Measurements from ENCODE around the gene UQCC2. TPM values are rescaled to one million over a fixed set of nuclear protein-coding genes. Genes with fewer than 3 reads are reported as not detected.

Gene UQCC2
- polyA plus RNA-seq, 1 of the 3 experiments (the other 2 are of a cell fraction), result 59.0 TPM

DNA sequence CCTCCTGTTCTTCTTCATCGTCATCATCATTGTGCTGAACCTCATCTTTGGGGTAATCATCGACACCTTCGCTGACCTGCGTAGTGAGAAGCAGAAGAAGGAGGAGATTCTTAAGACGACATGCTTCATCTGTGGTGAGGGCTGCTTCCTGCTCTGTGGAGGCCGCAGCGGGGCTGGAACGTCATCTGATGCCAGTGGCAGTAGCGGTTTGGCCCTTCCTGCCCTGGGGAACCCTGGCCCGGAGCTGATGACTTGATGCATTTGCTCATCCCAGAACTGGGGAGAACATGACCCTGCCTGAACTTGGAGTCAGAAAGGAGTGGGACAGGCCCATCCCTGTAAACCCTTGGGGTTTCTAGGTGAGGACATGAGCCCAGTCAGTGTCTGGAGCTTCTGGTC, 18.7 kb downstream of the UQCC2 start:
- no peak for DNase-seq
- H3K4me2 ChIP-seq, result no peak overlapping the region
- H3K9me3 ChIP-seq, result no peaks in the 10 kb centered on the region
- H3K9me2 ChIP-seq, result no peaks in the 10 kb centered on the region
- peaks cover 5 to 10% of the 10 kb centered on the region in 2 experiments for H3K36me3 ChIP-seq (replicated peaks in 1 of 2; ENCODE audit: control insufficient read depth in 1 of 2, insufficient read depth in 2 of 2, low read length in 1 of 2)
- WGBS (ENCODE audit: low lambda C conversion rate), result 95% methylated on average over 10 of the region's 10 CpGs
- H3K9ac ChIP-seq, result no peak overlapping the region
- H3K4me3 ChIP-seq (ENCODE audit: low read depth in 2 of 2, low read length in 1 of 2), result no peak overlapping the region
- H3K27me3 ChIP-seq (ENCODE audit: insufficient read depth), result no peaks in the 10 kb centered on the region
- H3K4me1 ChIP-seq (ENCODE audit: control insufficient read depth in 1 of 2, insufficient read depth in 2 of 2, low read depth in 1 of 2, low read length in 1 of 2), result peaks cover 34 to 36% of the 10 kb centered on the region in 2 experiments; a peak in 3 of 4 replicates
- no peaks in the 10 kb centered on the region for H4K20me1 ChIP-seq (ENCODE audit: insufficient read depth)
- TF ChIP-seq CHD2 (IDR thresholded peaks at IDR 0.05; ENCODE audit: low read length, partially characterized antibody), result no peak
- TF ChIP-seq, protein P1, sequence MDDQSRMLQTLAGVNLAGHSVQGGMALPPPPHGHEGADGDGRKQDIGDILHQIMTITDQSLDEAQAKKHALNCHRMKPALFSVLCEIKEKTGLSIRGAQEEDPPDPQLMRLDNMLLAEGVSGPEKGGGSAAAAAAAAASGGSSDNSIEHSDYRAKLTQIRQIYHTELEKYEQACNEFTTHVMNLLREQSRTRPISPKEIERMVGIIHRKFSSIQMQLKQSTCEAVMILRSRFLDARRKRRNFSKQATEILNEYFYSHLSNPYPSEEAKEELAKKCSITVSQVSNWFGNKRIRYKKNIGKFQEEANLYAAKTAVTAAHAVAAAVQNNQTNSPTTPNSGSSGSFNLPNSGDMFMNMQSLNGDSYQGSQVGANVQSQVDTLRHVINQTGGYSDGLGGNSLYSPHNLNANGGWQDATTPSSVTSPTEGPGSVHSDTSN (IDR thresholded peaks at IDR 0.05), result no peak
- TF ChIP-seq FOXJ3 (CRISPR knock-in tag; IDR thresholded peaks at IDR 0.05), result no peak
- TF ChIP-seq RAD21 (IDR thresholded peaks at IDR 0.05; ENCODE audit: low read length), result no peak
- no peak for TF ChIP-seq MEF2A (IDR thresholded peaks at IDR 0.05; ENCODE audit: borderline replicate concordance, low read depth)
- TF ChIP-seq SMC3 (IDR thresholded peaks at IDR 0.05; ENCODE audit: low read depth, low read length), result no peak
- TF ChIP-seq, protein P2, sequence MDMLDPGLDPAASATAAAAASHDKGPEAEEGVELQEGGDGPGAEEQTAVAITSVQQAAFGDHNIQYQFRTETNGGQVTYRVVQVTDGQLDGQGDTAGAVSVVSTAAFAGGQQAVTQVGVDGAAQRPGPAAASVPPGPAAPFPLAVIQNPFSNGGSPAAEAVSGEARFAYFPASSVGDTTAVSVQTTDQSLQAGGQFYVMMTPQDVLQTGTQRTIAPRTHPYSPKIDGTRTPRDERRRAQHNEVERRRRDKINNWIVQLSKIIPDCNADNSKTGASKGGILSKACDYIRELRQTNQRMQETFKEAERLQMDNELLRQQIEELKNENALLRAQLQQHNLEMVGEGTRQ (IDR thresholded peaks at IDR 0.05; ENCODE audit: borderline replicate concordance, low read depth, low read length), result no peak
- no peak for TF ChIP-seq SIN3A (IDR thresholded peaks at IDR 0.05; ENCODE audit: borderline replicate concordance, low read depth, low read length)
- TF ChIP-seq, protein P3, sequence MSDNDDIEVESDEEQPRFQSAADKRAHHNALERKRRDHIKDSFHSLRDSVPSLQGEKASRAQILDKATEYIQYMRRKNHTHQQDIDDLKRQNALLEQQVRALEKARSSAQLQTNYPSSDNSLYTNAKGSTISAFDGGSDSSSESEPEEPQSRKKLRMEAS (IDR thresholded peaks at IDR 0.05; ENCODE audit: low read depth), result no peak
- TF ChIP-seq NRF1 (IDR thresholded peaks at IDR 0.05; ENCODE audit: low read depth, low read length), result no peak
- TF ChIP-seq, protein P4, sequence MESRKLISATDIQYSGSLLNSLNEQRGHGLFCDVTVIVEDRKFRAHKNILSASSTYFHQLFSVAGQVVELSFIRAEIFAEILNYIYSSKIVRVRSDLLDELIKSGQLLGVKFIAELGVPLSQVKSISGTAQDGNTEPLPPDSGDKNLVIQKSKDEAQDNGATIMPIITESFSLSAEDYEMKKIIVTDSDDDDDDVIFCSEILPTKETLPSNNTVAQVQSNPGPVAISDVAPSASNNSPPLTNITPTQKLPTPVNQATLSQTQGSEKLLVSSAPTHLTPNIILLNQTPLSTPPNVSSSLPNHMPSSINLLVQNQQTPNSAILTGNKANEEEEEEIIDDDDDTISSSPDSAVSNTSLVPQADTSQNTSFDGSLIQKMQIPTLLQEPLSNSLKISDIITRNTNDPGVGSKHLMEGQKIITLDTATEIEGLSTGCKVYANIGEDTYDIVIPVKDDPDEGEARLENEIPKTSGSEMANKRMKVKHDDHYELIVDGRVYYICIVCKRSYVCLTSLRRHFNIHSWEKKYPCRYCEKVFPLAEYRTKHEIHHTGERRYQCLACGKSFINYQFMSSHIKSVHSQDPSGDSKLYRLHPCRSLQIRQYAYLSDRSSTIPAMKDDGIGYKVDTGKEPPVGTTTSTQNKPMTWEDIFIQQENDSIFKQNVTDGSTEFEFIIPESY (IDR thresholded peaks at IDR 0.05; ENCODE audit: borderline replicate concordance, low read depth), result no peak
- TF ChIP-seq, protein P5, sequence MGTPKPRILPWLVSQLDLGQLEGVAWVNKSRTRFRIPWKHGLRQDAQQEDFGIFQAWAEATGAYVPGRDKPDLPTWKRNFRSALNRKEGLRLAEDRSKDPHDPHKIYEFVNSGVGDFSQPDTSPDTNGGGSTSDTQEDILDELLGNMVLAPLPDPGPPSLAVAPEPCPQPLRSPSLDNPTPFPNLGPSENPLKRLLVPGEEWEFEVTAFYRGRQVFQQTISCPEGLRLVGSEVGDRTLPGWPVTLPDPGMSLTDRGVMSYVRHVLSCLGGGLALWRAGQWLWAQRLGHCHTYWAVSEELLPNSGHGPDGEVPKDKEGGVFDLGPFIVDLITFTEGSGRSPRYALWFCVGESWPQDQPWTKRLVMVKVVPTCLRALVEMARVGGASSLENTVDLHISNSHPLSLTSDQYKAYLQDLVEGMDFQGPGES (IDR thresholded peaks at IDR 0.05; ENCODE audit: low read depth, low read length), result no peak
- TF ChIP-seq, protein P6, sequence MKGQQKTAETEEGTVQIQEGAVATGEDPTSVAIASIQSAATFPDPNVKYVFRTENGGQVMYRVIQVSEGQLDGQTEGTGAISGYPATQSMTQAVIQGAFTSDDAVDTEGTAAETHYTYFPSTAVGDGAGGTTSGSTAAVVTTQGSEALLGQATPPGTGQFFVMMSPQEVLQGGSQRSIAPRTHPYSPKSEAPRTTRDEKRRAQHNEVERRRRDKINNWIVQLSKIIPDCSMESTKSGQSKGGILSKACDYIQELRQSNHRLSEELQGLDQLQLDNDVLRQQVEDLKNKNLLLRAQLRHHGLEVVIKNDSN (IDR thresholded peaks at IDR 0.05; ENCODE audit: borderline replicate concordance, low read depth), result no peak
- no peak for TF ChIP-seq YY1 (IDR thresholded peaks at IDR 0.05; ENCODE audit: low read depth)
- no peak for TF ChIP-seq RFX5 (IDR thresholded peaks at IDR 0.05; ENCODE audit: low read length)
- H3K27ac ChIP-seq (ENCODE audit: low read depth in 2 of 2, low read length in 1 of 2), result no peak overlapping the region
- ChIA-PET POLR2A (interaction anchor here (0.6 kb wide), 1 partner anchor 1572 kb away, joined by 4 read pairs; no protein-coding TSS in a partner anchor), CTCF (interaction anchor here (2.4 to 2.9 kb wide), 2 partner anchors 79 to 103 kb away, joined by 9 to 11 read pairs; no protein-coding TSS in a partner anchor)
- H3F3A ChIP-seq (replicated peaks; ENCODE audit: insufficient read depth), result peaks cover 10% of the 10 kb centered on the region
- no peaks in the 10 kb centered on the region for H3K79me2 ChIP-seq (ENCODE audit: insufficient read depth)
- no peak overlapping the region for H2AFZ ChIP-seq (ENCODE audit: low read depth)

All from SK-N-SH (cell line).